HepG2 (cell line): Measurements from ENCODE around the gene PLXNA1. TPM values are rescaled to one million over a fixed set of nuclear protein-coding genes. Genes with fewer than 3 reads are reported as not detected.

Experiments used
- ATAC-seq: fragments of 200-7000 bp; cut with Tn5 transposase; 3 replicates; pipeline ENCODE4 v1.9.1; 2020; ENCODE audit warnings: mild to moderate bottlenecking, moderate library complexity
- BruUV-seq: library from RNA; stranded (reverse); fragments of 400-500 nt; replicated peaks from 2 replicates; lab custom pipeline; 2021; lab: Mats Ljungman, UMichigan
- CTCF ChIA-PET: fragments of 300-600 bp; formaldehyde crosslinking; extraction: SDS; loops from one replicate; lab custom pipeline; 2021; ENCODE audit warnings: low total read pairs, inconsistent platforms, low intra/inter-chr PET ratio; lab: Yijun Ruan, JAX
- POLR2A ChIA-PET: fragments of 350-600 bp; sonication (Branson Sonifier 250); formaldehyde crosslinking; loops from one replicate; lab custom pipeline; 2020; ENCODE audit warnings: antibody characterized with exemption, inconsistent platforms; lab: Yijun Ruan, JAX
- DNase-seq: peaks from one replicate; pipeline ENCODE4 v3.0.0-alpha.2; 2015; ENCODE audit warnings: low spot score
- FAIRE-seq: peaks from 3 replicates; lab custom pipeline; 2011; peaks lifted over from hg19 to GRCh38; lab: Jason Lieb, UNC
- H2AFZ ChIP-seq: one replicate; pipeline ENCODE4 v1.6.1; 2011; ENCODE audit warnings: low read length, inconsistent platforms
- H3K27ac ChIP-seq: fragments of 300-600 bp; 3 replicates; pipeline ENCODE4 v1.8.0; 2011; ENCODE audit warnings: mixed run types, mild to moderate bottlenecking, mixed read lengths, low read length, inconsistent platforms; ENCODE audit not compliant: insufficient read depth; ENCODE audit errors: extremely low read length
- H3K27me3 ChIP-seq, 2 experiments: fragments of 200-600 bp in 1 of 2; 2 replicates in 1 of 2; 3 replicates in 1 of 2; pipeline versions ENCODE4 v1.6.0 to v1.8.0; 2011; ENCODE audit warnings: low read length in 2 of 2, mild to moderate bottlenecking in 2 of 2, moderate library complexity in 2 of 2, inconsistent platforms in 1 of 2; ENCODE audit not compliant: insufficient read depth in 2 of 2, control insufficient read depth in 1 of 2
- H3K36me3 ChIP-seq, 2 experiments: fragments of 200-600 bp in 1 of 2; replicated peaks in 1 of 2; 2 replicates in 1 of 2; 3 replicates in 1 of 2; pipeline versions ENCODE4 v1.5.1 to v1.8.0; 2011; ENCODE audit warnings: low read length in 2 of 2, inconsistent platforms in 1 of 2; ENCODE audit not compliant: insufficient read depth in 2 of 2, control insufficient read depth in 1 of 2
- H3K4me1 ChIP-seq: 2 replicates; pipeline ENCODE4 v1.5.1; 2012; ENCODE audit warnings: low read length, inconsistent platforms; ENCODE audit not compliant: insufficient read depth
- H3K4me2 ChIP-seq: 2 replicates; pipeline ENCODE4 v1.6.0; 2011; ENCODE audit warnings: low read depth, low read length, inconsistent platforms
- H3K4me3 ChIP-seq, 3 experiments: fragments of 200-600 bp in 1 of 3; sonication (generic), shearing (Covaris generic) in 1 of 3; replicated peaks in 1 of 3; 2 replicates each; pipeline ENCODE4 v1.5.1; 2011 to 2016; ENCODE audit warnings: low read length in 3 of 3, inconsistent platforms in 2 of 3, low read depth in 2 of 3, mild to moderate bottlenecking in 2 of 3, control low read depth in 1 of 3, mixed read lengths in 1 of 3; ENCODE audit not compliant: insufficient read depth in 1 of 3
- H3K79me2 ChIP-seq: one replicate; pipeline ENCODE4 v1.6.1; 2011; ENCODE audit warnings: low read length, inconsistent platforms; ENCODE audit not compliant: insufficient read depth
- H3K9ac ChIP-seq: 2 replicates; pipeline ENCODE4 v1.6.0; 2011; ENCODE audit warnings: mild to moderate bottlenecking, low read depth, low read length, inconsistent platforms; ENCODE audit not compliant: insufficient read depth
- H3K9me3 ChIP-seq: 2 replicates; pipeline ENCODE4 v1.5.1; 2012; ENCODE audit warnings: mild to moderate bottlenecking, low read length
- H4K20me1 ChIP-seq: 2 replicates; pipeline ENCODE4 v1.6.0; 2011; ENCODE audit warnings: inconsistent platforms, mild to moderate bottlenecking, low read length, moderate library complexity; ENCODE audit not compliant: insufficient read depth
- CREM ChIP-seq, 2 experiments: sonication (generic) in 1 of 2; formaldehyde crosslinking in 1 of 2; IDR thresholded peaks; 2 replicates each; pipeline versions ENCODE4 v1.4.0 to v1.6.1; 2016 to 2020; ENCODE audit warnings: antibody characterized with exemption in 1 of 2, mild to moderate bottlenecking in 1 of 2, missing genetic modification reagents in 1 of 2
- MAFF ChIP-seq: IDR thresholded peaks from 2 replicates; pipeline ENCODE4 v1.6.1; 2011; ENCODE audit warnings: low read depth, low read length, improper control_type of control experiment
- MXI1 ChIP-seq: IDR thresholded peaks from 3 replicates; pipeline ENCODE4 v1.6.1; 2012; ENCODE audit warnings: low read depth, low read length, inconsistent platforms, borderline replicate concordance
- PITX1 ChIP-seq: sonication (generic); formaldehyde crosslinking; IDR thresholded peaks from 2 replicates; pipeline ENCODE4 v1.5.1; 2020; ENCODE audit warnings: mild to moderate bottlenecking, missing genetic modification reagents
- ZBTB34 ChIP-seq: sonication (generic); formaldehyde crosslinking; IDR thresholded peaks from 2 replicates; pipeline ENCODE4 v1.8.0; 2022; ENCODE audit warnings: mild to moderate bottlenecking, missing genetic modification reagents
- WGBS: methylation state at CpG from one replicate; pipeline ENCODE4 v1.1.6; 2017; ENCODE audit warnings: low lambda C conversion rate; 5-methylcytosine and 5-hydroxymethylcytosine counted together
- in situ Hi-C: cut with HindIII; loops from 2 replicates; pipeline ENCODE4 v1.10.0; 2017; ENCODE audit warnings: low pct_unique_long_range_greater_than_20kb; ENCODE audit not compliant: extremely low pct_ligation_motif_present
- intact Hi-C: fragments of 100-400 bp; cut with micrococcal nuclease; formaldehyde crosslinking; loops from one replicate; pipeline ENCODE4 v1.10.0; 2022; ENCODE audit not compliant: unreplicated experiment
- polyA plus RNA-seq, 8 experiments: library from polyadenylated mRNA; depleted of rRNA in 3 of 8; stranded (reverse) in 7 of 8; unstranded in 1 of 8; fragments of >200 nt; fragmentation: Illumina TruSeq in 4 of 8; extraction: Trizol in 4 of 8; gene quantifications; 2 replicates each; pipeline versions ENCODE4 v1.2.1 to v1.2.3, GENCODE V29; 2011 to 2016; ENCODE audit warnings: low read depth in 4 of 8, missing spikeins in 1 of 8, mixed read lengths in 1 of 8; ENCODE audit not compliant: insufficient read depth in 1 of 8
- total RNA-seq, 5 experiments: library from RNA; depleted of rRNA; stranded (reverse); fragments of >200 nt; fragmentation: Illumina TruSeq; extraction: Trizol; gene quantifications; 2 replicates each; pipeline ENCODE4 v1.2.3, GENCODE V29; 2016; ENCODE audit warnings: low read depth in 1 of 5
- TF ChIP-seq, protein P1 (sequence below): sonication (generic); formaldehyde crosslinking; IDR thresholded peaks from 2 replicates; pipeline ENCODE4 v1.4.0; 2020; ENCODE audit warnings: missing genetic modification reagents, mild to moderate bottlenecking, borderline replicate concordance

PLXNA1 gene
- total and polyA plus RNA-seq, 2 of the 13 experiments (the other 11 are each of a cell fraction or from before 2014, with no cell fraction given): 16.6 to 18.2 TPM

DNA sequence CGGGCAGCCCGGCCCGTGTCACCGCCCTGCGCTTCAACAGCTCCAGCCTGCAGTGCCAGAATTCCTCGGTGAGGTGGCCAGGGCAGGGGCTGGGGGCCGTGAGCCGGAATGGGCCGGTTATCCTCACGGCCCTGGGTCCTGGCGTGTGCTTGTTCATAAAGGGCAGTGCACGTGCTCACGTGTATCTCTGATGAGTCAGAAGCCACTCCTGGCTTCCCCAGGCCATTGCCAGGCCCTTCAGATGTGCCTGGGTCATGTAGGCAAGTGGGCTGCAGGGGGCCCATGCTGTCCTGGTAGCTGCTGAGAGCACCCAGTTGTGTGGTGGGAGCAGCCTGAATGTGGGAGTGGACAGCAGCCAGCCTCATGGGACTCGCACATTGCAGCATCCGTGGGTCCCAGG is 29.2 kb downstream of the PLXNA1 start:
- no peak overlapping the region for H2AFZ ChIP-seq
- no peak overlapping the region for H3K27ac ChIP-seq
- no peak overlapping the region for H3K9ac ChIP-seq
- no peak for ATAC-seq
- no peaks in the 10 kb centered on the region for H4K20me1 ChIP-seq
- no peaks in the 10 kb centered on the region for H3K79me2 ChIP-seq
- no peaks in the 10 kb centered on the region for H3K4me1 ChIP-seq
- no peaks in the 10 kb centered on the region for H3K9me3 ChIP-seq
- WGBS: 97% methylated on average over 7 of the region's 15 CpGs
- H3K4me2 ChIP-seq: no peak overlapping the region
- POLR2A ChIA-PET: no interaction called here
- peaks cover 16 to 23% of the 10 kb centered on the region in 2 experiments; a peak in 4 of 5 replicates for H3K36me3 ChIP-seq
- H3K27me3 ChIP-seq: no peaks in the 10 kb centered on the region
- TF ChIP-seq PITX1 (CRISPR knock-in tag) (no peak), MAFF (no peak), ZBTB34 (CRISPR knock-in tag) (no peak), CREM (IDR thresholded peaks at IDR 0.05) (no peak), CREM (CRISPR knock-in tag; IDR thresholded peaks at IDR 0.05) (no peak), MXI1 (no peak)
- TF ChIP-seq, protein P1, sequence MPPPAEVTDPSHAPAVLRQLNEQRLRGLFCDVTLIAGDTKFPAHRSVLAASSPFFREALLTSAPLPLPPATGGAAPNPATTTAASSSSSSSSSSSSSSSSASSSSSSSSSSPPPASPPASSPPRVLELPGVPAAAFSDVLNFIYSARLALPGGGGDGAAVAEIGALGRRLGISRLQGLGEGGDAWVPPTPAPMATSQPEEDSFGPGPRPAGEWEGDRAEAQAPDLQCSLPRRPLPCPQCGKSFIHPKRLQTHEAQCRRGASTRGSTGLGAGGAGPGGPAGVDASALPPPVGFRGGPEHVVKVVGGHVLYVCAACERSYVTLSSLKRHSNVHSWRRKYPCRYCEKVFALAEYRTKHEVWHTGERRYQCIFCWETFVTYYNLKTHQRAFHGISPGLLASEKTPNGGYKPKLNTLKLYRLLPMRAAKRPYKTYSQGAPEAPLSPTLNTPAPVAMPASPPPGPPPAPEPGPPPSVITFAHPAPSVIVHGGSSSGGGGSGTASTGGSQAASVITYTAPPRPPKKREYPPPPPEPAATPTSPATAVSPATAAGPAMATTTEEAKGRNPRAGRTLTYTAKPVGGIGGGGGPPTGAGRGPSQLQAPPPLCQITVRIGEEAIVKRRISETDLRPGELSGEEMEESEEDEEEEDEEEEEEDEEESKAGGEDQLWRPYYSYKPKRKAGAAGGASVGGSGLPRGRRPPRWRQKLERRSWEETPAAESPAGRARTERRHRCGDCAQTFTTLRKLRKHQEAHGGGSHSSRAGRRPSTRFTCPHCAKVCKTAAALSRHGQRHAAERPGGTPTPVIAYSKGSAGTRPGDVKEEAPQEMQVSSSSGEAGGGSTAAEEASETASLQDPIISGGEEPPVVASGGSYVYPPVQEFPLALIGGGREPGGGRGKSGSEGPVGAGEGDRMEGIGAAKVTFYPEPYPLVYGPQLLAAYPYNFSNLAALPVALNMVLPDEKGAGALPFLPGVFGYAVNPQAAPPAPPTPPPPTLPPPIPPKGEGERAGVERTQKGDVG (CRISPR knock-in tag): no peak
- TF ChIP-seq, all 625 proteins: peak for 0
- H3K4me3 ChIP-seq: no peak overlapping the region
- DNase-seq (no peak), FAIRE-seq (no peak)
- intact Hi-C loops (no loop called here), in situ Hi-C loops (no loop called here)
- BruUV-seq: no TSS peak
- CTCF ChIA-PET: no interaction called here
